A673 (cell line): Measurements from ENCODE around the gene TTBK2. TPM values are rescaled to one million over a fixed set of nuclear protein-coding genes. Genes with fewer than 3 reads are reported as not detected.
A peak's percentile ranks its signal among the peaks of the same experiment; 100 is the strongest.
"Not testable (repeated sequence)": the region's sequence is repeated elsewhere in the genome, so short reads cannot be mapped to it uniquely, and the experiment has no call there.

ENCODE experiments used
- BruUV-seq: library from RNA; stranded (reverse); fragments of 400-500 nt; replicated peaks from 2 replicates; lab custom pipeline; 2021; lab: Mats Ljungman, UMichigan
- CTCF ChIA-PET: fragments of 300-600 bp; sonication (Branson Sonifier 250); formaldehyde crosslinking; loops from one replicate; lab custom pipeline; 2022; ENCODE audit warnings: antibody characterized with exemption; lab: Charles Lee
- POLR2A ChIA-PET: fragments of 300-600 bp; sonication (Branson Sonifier 250); formaldehyde crosslinking; loops from one replicate; lab custom pipeline; 2022; ENCODE audit warnings: antibody characterized with exemption; ENCODE audit not compliant: low non-redundant PET; lab: Charles Lee
- DNase-seq: peaks from one replicate; pipeline ENCODE4 v3.0.0-alpha.2; 2015; ENCODE audit warnings: low spot score
- H3K27ac ChIP-seq: fragments of 200-600 bp; sonication (generic); 2 replicates; pipeline ENCODE4 v1.5.1; 2016; ENCODE audit warnings: mixed run types, low read depth, mild to moderate bottlenecking, mixed read lengths, antibody characterized with exemption, low read length; ENCODE audit not compliant: poor library complexity, severe bottlenecking
- H3K27me3 ChIP-seq: fragments of 200-600 bp; sonication (generic); replicated peaks from 2 replicates; pipeline ENCODE4 v1.6.1; 2017; ENCODE audit warnings: mixed run types, low read depth, mild to moderate bottlenecking, mixed read lengths, antibody characterized with exemption, low read length; ENCODE audit not compliant: insufficient read depth, poor library complexity
- H3K36me3 ChIP-seq: fragments of 200-600 bp; sonication (generic); 2 replicates; pipeline ENCODE4 v1.6.1; 2016; ENCODE audit warnings: mixed run types, mild to moderate bottlenecking, mixed read lengths, antibody characterized with exemption, low read length; ENCODE audit not compliant: insufficient read depth, poor library complexity, severe bottlenecking
- H3K4me1 ChIP-seq: fragments of 200-600 bp; sonication (generic); 2 replicates; pipeline ENCODE4 v1.6.1; 2017; ENCODE audit warnings: mixed run types, mild to moderate bottlenecking, mixed read lengths, antibody characterized with exemption, low read length; ENCODE audit not compliant: insufficient read depth, poor library complexity, severe bottlenecking
- H3K4me3 ChIP-seq: fragments of 200-600 bp; sonication (generic); 2 replicates; pipeline ENCODE4 v1.5.1; 2016; ENCODE audit warnings: low read depth, mixed run types, mild to moderate bottlenecking, mixed read lengths, low read length; ENCODE audit not compliant: poor library complexity, severe bottlenecking
- H3K9me3 ChIP-seq: fragments of 200-600 bp; sonication (generic); 2 replicates; pipeline ENCODE4 v1.6.1; 2016; ENCODE audit warnings: mixed run types, low read depth, mild to moderate bottlenecking, mixed read lengths, antibody characterized with exemption, low read length; ENCODE audit not compliant: poor library complexity, severe bottlenecking
- CTCF ChIP-seq: fragments of 300-800, 200-600 bp; sonication (generic); conservative IDR thresholded peaks from 2 replicates; pipeline ENCODE4 v1.5.1; 2017; ENCODE audit warnings: low read depth, mild to moderate bottlenecking, antibody characterized with exemption, low read length, moderate library complexity, mixed read lengths
- EZH2 ChIP-seq: fragments of 200-600 bp; sonication (generic); IDR thresholded peaks from 2 replicates; pipeline ENCODE4 v1.6.1; 2017; ENCODE audit warnings: borderline replicate concordance, low read depth, mild to moderate bottlenecking, mixed read lengths, antibody characterized with exemption, low read length; ENCODE audit not compliant: poor library complexity, severe bottlenecking
- intact Hi-C: fragments of 100-400 bp; cut with micrococcal nuclease; formaldehyde crosslinking; loops from one replicate; pipeline ENCODE4 v1.10.0; 2022; ENCODE audit not compliant: unreplicated experiment
- total RNA-seq: library from RNA; stranded (reverse); gene quantifications from 2 replicates; pipeline ENCODE4 v1.2.3, GENCODE V29; 2021

The TTBK2 gene
- total RNA-seq, 1 experiment from 2014 or later: 15.8 TPM

GRCh38 chr15:42772901-42773300 is 147.7 kb downstream of the TTBK2 start:
- Histone ChIP-seq H3K27me3 (no peaks in the 10 kb centered on the region), H3K9me3 (no peaks in the 10 kb centered on the region), H3K27ac (no peak overlapping the region), H3K36me3 (peaks cover 3% of the 10 kb centered on the region), H3K4me1 (no peaks in the 10 kb centered on the region), H3K4me3 (no peak overlapping the region)
- no peak for TF ChIP-seq EZH2
- no peak for TF ChIP-seq CTCF
- ChIA-PET CTCF (no interaction called here), POLR2A (no interaction called here)
- intact Hi-C loops: no loop called here
- DNase-seq: no peak
- no TSS peak for BruUV-seq

- Histone ChIP-seq H3K36me3 (peaks cover 3% of the 10 kb centered on the region), H3K27me3 (no peaks in the 10 kb centered on the region), H3K27ac (no peak overlapping the region), H3K4me3 (no peak overlapping the region), H3K9me3 (no peaks in the 10 kb centered on the region), H3K4me1 (no peaks in the 10 kb centered on the region)
- no TSS peak for BruUV-seq
- intact Hi-C loops: no loop called here
- no peak for DNase-seq
- ChIA-PET CTCF (no interaction called here), POLR2A (no interaction called here)
- no peak for TF ChIP-seq CTCF
- TF ChIP-seq EZH2: no peak
Observed at GRCh38 chr15:42772144-42772543, 148.4 kb downstream of the TTBK2 start.

GRCh38 chr15:42766109-42766508 is 154.5 kb downstream of the TTBK2 start:
- H3K9me3 ChIP-seq, H3K27ac ChIP-seq, H3K4me1 ChIP-seq, BruUV-seq, CTCF ChIA-PET, H3K4me3 ChIP-seq, H3K27me3 ChIP-seq, H3K36me3 ChIP-seq, DNase-seq, intact Hi-C loops, POLR2A ChIA-PET: not testable (repeated sequence)

GRCh38 chr15:42764154-42764731 is 156.3 kb downstream of the TTBK2 start:
- H3K36me3 ChIP-seq, BruUV-seq, H3K27ac ChIP-seq, intact Hi-C loops, H3K4me1 ChIP-seq, CTCF ChIA-PET, H3K27me3 ChIP-seq: not testable (repeated sequence)
- peak; percentile 74 for DNase-seq
- Histone ChIP-seq H3K4me3 (peak overlapping the region; percentile 16), H3K9me3 (peaks cover 14% of the 10 kb centered on the region)
- POLR2A ChIA-PET: interaction anchor here (0.6 kb wide), 1 partner anchor 108 kb away, joined by 3 read pairs; no protein-coding TSS in a partner anchor

- H3K36me3 ChIP-seq, DNase-seq, H3K4me3 ChIP-seq, intact Hi-C loops, H3K4me1 ChIP-seq, BruUV-seq, H3K27me3 ChIP-seq, CTCF ChIA-PET, H3K27ac ChIP-seq, POLR2A ChIA-PET: not testable (repeated sequence)
- H3K9me3 ChIP-seq: peaks cover 14% of the 10 kb centered on the region
Observed at GRCh38 chr15:42761813-42762212, 158.8 kb downstream of the TTBK2 start.
